Neuronal stem cell (in vitro differentiated cells): ENCODE results near the gene KCNK10.

Source experiments
- DNase-seq: peaks from one replicate; pipeline ENCODE4 v3.0.0-alpha.2; 2013; ENCODE audit warnings: low spot score
- H2AFZ ChIP-seq: one replicate; pipeline ENCODE4 v1.6.1; 2013; ENCODE audit warnings: mild to moderate bottlenecking, low read length, inconsistent platforms
- H2AK5ac ChIP-seq: 2 replicates; pipeline ENCODE4 v1.6.1; 2013; ENCODE audit warnings: low read depth, mild to moderate bottlenecking, inconsistent platforms, low read length, moderate library complexity, mixed read lengths
- H2BK120ac ChIP-seq: 2 replicates; pipeline ENCODE4 v1.6.1; 2013; ENCODE audit warnings: low read depth, mild to moderate bottlenecking, inconsistent platforms, low read length, moderate library complexity, mixed read lengths
- H2BK12ac ChIP-seq: one replicate; pipeline ENCODE4 v1.6.1; 2013; ENCODE audit warnings: low read length, inconsistent platforms
- H2BK15ac ChIP-seq: 2 replicates; pipeline ENCODE4 v1.6.1; 2013; ENCODE audit warnings: mild to moderate bottlenecking, low read length, inconsistent platforms, mixed read lengths
- H2BK5ac ChIP-seq: one replicate; pipeline ENCODE4 v1.6.1; 2013; ENCODE audit warnings: inconsistent platforms, mild to moderate bottlenecking, low read length, moderate library complexity
- H3K14ac ChIP-seq: one replicate; pipeline ENCODE4 v1.6.1; 2013; ENCODE audit warnings: low read length, inconsistent platforms
- H3K18ac ChIP-seq: 2 replicates; pipeline ENCODE4 v1.6.1; 2013; ENCODE audit warnings: low read length, inconsistent platforms
- H3K23ac ChIP-seq: 2 replicates; pipeline ENCODE4 v1.6.1; 2013; ENCODE audit warnings: low read depth, mild to moderate bottlenecking, mixed read lengths, low read length, inconsistent platforms; ENCODE audit not compliant: poor library complexity
- H3K27ac ChIP-seq: replicated peaks from 3 replicates; pipeline ENCODE4 v1.5.1; 2013; ENCODE audit warnings: low read length, inconsistent platforms
- H3K27me3 ChIP-seq, 3 experiments: 2 replicates each; pipeline ENCODE4 v1.6.1; 2013; ENCODE audit warnings: low read length in 3 of 3, mild to moderate bottlenecking in 2 of 3, inconsistent platforms in 1 of 3, low read depth in 1 of 3, mixed read lengths in 1 of 3, moderate library complexity in 1 of 3; ENCODE audit not compliant: control insufficient read depth in 3 of 3, insufficient read depth in 3 of 3
- H3K36me3 ChIP-seq, 2 donors: replicated peaks in 1 of 2; 2 replicates each; pipeline ENCODE4 v1.6.1; 2013; ENCODE audit warnings: low read length in 2 of 2; ENCODE audit not compliant: control insufficient read depth in 2 of 2, insufficient read depth in 2 of 2
- H3K4ac ChIP-seq: 2 replicates; pipeline ENCODE4 v1.6.1; 2013; ENCODE audit warnings: inconsistent platforms, mild to moderate bottlenecking, low read length, moderate library complexity
- H3K4me1 ChIP-seq, 2 donors: 1 replicate in 1 of 2; 2 replicates in 1 of 2; pipeline ENCODE4 v1.6.1; 2013; ENCODE audit warnings: low read length in 2 of 2, low read depth in 1 of 2; ENCODE audit not compliant: control insufficient read depth in 2 of 2, insufficient read depth in 1 of 2
- H3K4me2 ChIP-seq: one replicate; pipeline ENCODE4 v1.6.1; 2013; ENCODE audit warnings: mild to moderate bottlenecking, low read length, inconsistent platforms; ENCODE audit not compliant: insufficient read depth, poor library complexity, severe bottlenecking
- H3K4me3 ChIP-seq, 2 donors: 2 replicates each; pipeline ENCODE4 v1.5.1; 2013; ENCODE audit warnings: low read length in 2 of 2, mild to moderate bottlenecking in 2 of 2, inconsistent platforms in 1 of 2, moderate library complexity in 1 of 2
- H3K79me1 ChIP-seq: one replicate; pipeline ENCODE4 v1.6.1; 2013; ENCODE audit warnings: low read depth, mild to moderate bottlenecking, inconsistent platforms, low read length, moderate library complexity
- H3K9ac ChIP-seq: one replicate; pipeline ENCODE4 v1.6.1; 2013; ENCODE audit warnings: mild to moderate bottlenecking, low read depth, low read length, inconsistent platforms; ENCODE audit not compliant: poor library complexity
- H3K9me3 ChIP-seq, 2 donors: replicated peaks in 1 of 2; 2 replicates each; pipeline versions ENCODE3 to v1.6.1; 2013; ENCODE audit warnings: low read length in 2 of 2, mild to moderate bottlenecking in 2 of 2, inconsistent platforms in 1 of 2, low read depth in 1 of 2, mixed read lengths in 1 of 2, moderate library complexity in 1 of 2; ENCODE audit not compliant: control insufficient read depth in 2 of 2, insufficient read depth in 1 of 2
- H4K8ac ChIP-seq: one replicate; pipeline ENCODE4 v1.6.1; 2013; ENCODE audit warnings: low read depth, mild to moderate bottlenecking, inconsistent platforms, low read length, moderate library complexity
- H4K91ac ChIP-seq: one replicate; pipeline ENCODE4 v1.6.1; 2013; ENCODE audit warnings: low read length, low read depth, mild to moderate bottlenecking, inconsistent platforms; ENCODE audit not compliant: poor library complexity
- WGBS, 2 donors: extraction: QIAGEN DNeasy Blood & Tissue Kit; methylation state at CpG; one replicate each; pipeline ENCODE4 v1.1.7; 2013; ENCODE audit warnings: missing lambda C conversion rate in 2 of 2, mixed read lengths in 1 of 2; ENCODE audit not compliant: insufficient read length in 2 of 2, insufficient replicate concordance in 1 of 2; ENCODE audit errors: extremely low coverage in 2 of 2; 5-methylcytosine and 5-hydroxymethylcytosine counted together

The KCNK10 gene

GRCh38 chr14:88201851-88202250, 121.2 kb downstream of the KCNK10 start:
- Histone ChIP-seq H2BK12ac (no peak overlapping the region), H3K4ac (no peak overlapping the region), H3K14ac (no peak overlapping the region), H3K27me3 (no peaks in the 10 kb centered on the region), H3K27ac (no peak overlapping the region), H2AFZ (no peak overlapping the region), H3K4me3 (no peak overlapping the region), H2BK120ac (no peak overlapping the region), H2BK15ac (no peak overlapping the region), H3K18ac (no peak overlapping the region), H2AK5ac (no peak overlapping the region), H3K36me3 (no peaks in the 10 kb centered on the region), H3K4me2 (no peak overlapping the region), H3K23ac (no peak overlapping the region), H3K9me3 (no peaks in the 10 kb centered on the region), H2BK5ac (no peak overlapping the region), H3K9ac (peak overlapping the region; percentile 3), H4K8ac (no peak overlapping the region), H4K91ac (no peak overlapping the region), H3K4me1 (peaks cover 1 to 11% of the 10 kb centered on the region in 2 donors), H3K79me1 (no peaks in the 10 kb centered on the region)
- WGBS, 2 donors: no CpG with 5 or more reads among the region's 2 CpGs
- DNase-seq: no peak

- Histone ChIP-seq H3K18ac (no peak overlapping the region), H4K8ac (no peak overlapping the region), H3K14ac (no peak overlapping the region), H3K27me3 (no peaks in the 10 kb centered on the region), H3K4me2 (no peak overlapping the region), H3K9ac (no peak overlapping the region), H2BK15ac (no peak overlapping the region), H3K79me1 (no peaks in the 10 kb centered on the region), H2AFZ (no peak overlapping the region), H3K4me3 (no peak overlapping the region), H4K91ac (no peak overlapping the region), H2BK5ac (no peak overlapping the region), H3K36me3 (no peaks in the 10 kb centered on the region), H2AK5ac (no peak overlapping the region), H2BK12ac (no peak overlapping the region), H3K4me1 (peaks cover 18 to 19% of the 10 kb centered on the region in 2 donors), H3K4ac (no peak overlapping the region), H3K27ac (no peak overlapping the region), H2BK120ac (no peak overlapping the region), H3K23ac (no peak overlapping the region), H3K9me3 (no peaks in the 10 kb centered on the region)
- no CpG with 5 or more reads among the region's 1 CpG for WGBS, 2 donors
- no peak for DNase-seq
These were observed 123.2 kb downstream of the KCNK10 start for GRCh38 chr14:88199882-88200281.

GRCh38 chr14:88198446-88198845, 124.6 kb downstream of the KCNK10 start:
- Histone ChIP-seq H3K18ac (no peak overlapping the region), H3K36me3 (no peaks in the 10 kb centered on the region), H2AK5ac (no peak overlapping the region), H3K4me2 (no peak overlapping the region), H2BK120ac (no peak overlapping the region), H3K4me1 (peaks cover 17 to 19% of the 10 kb centered on the region in 2 donors), H2BK12ac (no peak overlapping the region), H3K23ac (no peak overlapping the region), H3K27ac (no peak overlapping the region), H3K4ac (no peak overlapping the region), H3K4me3 (no peak overlapping the region), H3K79me1 (no peaks in the 10 kb centered on the region), H2BK5ac (no peak overlapping the region), H3K9me3 (no peaks in the 10 kb centered on the region), H4K91ac (no peak overlapping the region), H2BK15ac (no peak overlapping the region), H3K27me3 (no peaks in the 10 kb centered on the region), H2AFZ (no peak overlapping the region), H3K14ac (no peak overlapping the region), H4K8ac (no peak overlapping the region), H3K9ac (no peak overlapping the region)
- DNase-seq: peak; percentile 71
- no CpG with 5 or more reads among the region's 1 CpG for WGBS, 2 donors

GRCh38 chr14:88196925-88197324, 126.1 kb downstream of the KCNK10 start:
- Histone ChIP-seq H3K4me2 (no peak overlapping the region), H3K4ac (no peak overlapping the region), H3K4me1 (peaks cover 17 to 19% of the 10 kb centered on the region in 2 donors), H3K4me3 (no peak overlapping the region), H3K23ac (no peak overlapping the region), H4K8ac (no peak overlapping the region), H4K91ac (no peak overlapping the region), H3K18ac (no peak overlapping the region), H3K27me3 (no peaks in the 10 kb centered on the region), H3K9ac (no peak overlapping the region), H2BK120ac (no peak overlapping the region), H3K14ac (no peak overlapping the region), H2BK5ac (no peak overlapping the region), H2AFZ (no peak overlapping the region), H2BK12ac (no peak overlapping the region), H3K9me3 (no peaks in the 10 kb centered on the region), H2AK5ac (no peak overlapping the region), H3K27ac (no peak overlapping the region), H3K79me1 (no peaks in the 10 kb centered on the region), H3K36me3 (no peaks in the 10 kb centered on the region), H2BK15ac (no peak overlapping the region)
- WGBS, 2 donors: no CpG with 5 or more reads among the region's 1 CpG
- no peak for DNase-seq
